OCI-LY1 (cell line): ENCODE measurements around the gene OTOP3.

Source experiments
- H2AFZ ChIP-seq: fragments of 200-600 bp; sonication (generic), shearing (Covaris generic); 2 replicates; pipeline ENCODE4 v1.6.0; 2014; ENCODE audit warnings: antibody characterized with exemption, mild to moderate bottlenecking, low read length
- H3F3A ChIP-seq: fragments of 200-600 bp; sonication (generic), shearing (Covaris generic); 2 replicates; pipeline ENCODE4 v1.6.0; 2014; ENCODE audit warnings: mild to moderate bottlenecking, antibody characterized with exemption, low read length, moderate library complexity; ENCODE audit not compliant: insufficient read depth
- H3K27ac ChIP-seq: fragments of 200-600 bp; sonication (generic); 2 replicates; pipeline ENCODE4 v1.5.1; 2014; ENCODE audit warnings: low read length, mixed run types, mild to moderate bottlenecking, low read depth; ENCODE audit not compliant: poor library complexity, severe bottlenecking
- H3K27me3 ChIP-seq: fragments of 200-600 bp; sonication (generic); 2 replicates; pipeline ENCODE4 v1.6.0; 2014; ENCODE audit warnings: antibody characterized with exemption, mild to moderate bottlenecking, low read length, moderate library complexity; ENCODE audit not compliant: insufficient read depth
- H3K36me3 ChIP-seq: fragments of 200-600 bp; sonication (generic); 2 replicates; pipeline ENCODE4 v1.6.1; 2014; ENCODE audit warnings: mild to moderate bottlenecking, antibody characterized with exemption, low read length, moderate library complexity, mixed read lengths; ENCODE audit not compliant: insufficient read depth
- H3K4me1 ChIP-seq: fragments of 200-600 bp; sonication (generic); 2 replicates; pipeline ENCODE4 v1.5.1; 2014; ENCODE audit warnings: mild to moderate bottlenecking, low read length, moderate library complexity; ENCODE audit not compliant: insufficient read depth, severe bottlenecking
- H3K4me2 ChIP-seq: fragments of 200-600 bp; sonication (generic), shearing (Covaris generic); 2 replicates; pipeline ENCODE4 v1.6.1; 2014; ENCODE audit warnings: low read length
- H3K4me3 ChIP-seq: fragments of 200-600 bp; sonication (generic); 2 replicates; pipeline ENCODE4 v1.5.1; 2014; ENCODE audit warnings: low read length, low read depth, mild to moderate bottlenecking, mixed read lengths; ENCODE audit not compliant: poor library complexity, severe bottlenecking
- H3K79me2 ChIP-seq: fragments of 200-600 bp; shearing (Covaris generic); 2 replicates; pipeline ENCODE4 v1.6.1; 2016; ENCODE audit warnings: mixed run types, low read length, mixed read lengths; ENCODE audit not compliant: insufficient read depth
- H3K9ac ChIP-seq: fragments of 200-600 bp; sonication (generic), shearing (Covaris generic); 2 replicates; pipeline ENCODE4 v1.6.1; 2014; ENCODE audit warnings: mild to moderate bottlenecking, low read length, mixed read lengths
- H3K9me2 ChIP-seq: fragments of 200-600 bp; sonication (generic), shearing (Covaris generic); 2 replicates; pipeline ENCODE4 v1.6.1; 2014; ENCODE audit warnings: low read depth, mild to moderate bottlenecking, low read length, mixed read lengths
- H3K9me3 ChIP-seq: fragments of 200-600 bp; shearing (Covaris generic); 2 replicates; pipeline ENCODE4 v1.6.1; 2014; ENCODE audit warnings: low read length, mixed read lengths
- H4K20me1 ChIP-seq: fragments of 200-600 bp; sonication (generic), shearing (Covaris generic); 2 replicates; pipeline ENCODE4 v1.6.0; 2016; ENCODE audit warnings: mild to moderate bottlenecking, low read length; ENCODE audit not compliant: insufficient read depth
- EZH2 ChIP-seq: fragments of 200-600 bp; sonication (generic), shearing (Covaris generic); IDR thresholded peaks from 2 replicates; pipeline ENCODE4 v1.8.0; 2017; ENCODE audit warnings: borderline replicate concordance, mixed run types, mild to moderate bottlenecking, antibody characterized with exemption, low read length, moderate library complexity, mixed read lengths
- TF ChIP-seq, protein P1 (sequence below): fragments of 200-600 bp; sonication (generic), shearing (Covaris generic); IDR thresholded peaks from 2 replicates; pipeline ENCODE4 v1.5.1; 2017; ENCODE audit warnings: mild to moderate bottlenecking, antibody characterized with exemption, low read length, moderate library complexity, mixed read lengths

Gene OTOP3

DNA sequence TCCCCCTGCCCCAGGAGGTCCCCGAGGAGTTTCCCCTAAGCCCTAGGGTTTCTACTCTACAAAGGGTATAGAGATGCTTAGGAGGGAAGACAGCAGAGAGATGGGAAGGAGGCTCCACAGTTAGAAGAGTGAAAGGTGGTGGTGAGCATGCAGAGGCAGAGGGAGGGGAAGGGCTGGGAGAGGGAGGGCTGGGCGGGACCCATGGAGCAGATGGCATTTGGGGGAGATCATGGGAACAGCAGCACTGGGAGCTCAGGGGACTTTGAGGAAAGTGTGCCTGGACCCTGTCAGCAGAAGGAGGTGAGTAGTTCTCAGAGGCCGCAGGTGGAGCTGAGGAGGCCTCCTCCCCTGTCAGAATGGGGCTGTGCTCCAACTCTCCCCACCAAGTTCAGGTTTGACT lies 650 bp upstream of the OTOP3 start:
- Histone ChIP-seq H3K9ac (no peak overlapping the region), H3K4me1 (no peaks in the 10 kb centered on the region), H3K9me3 (no peaks in the 10 kb centered on the region), H3K27me3 (peaks cover 3% of the 10 kb centered on the region; the same call in 1 of the 2 replicates), H3F3A (no peaks in the 10 kb centered on the region), H3K9me2 (no peaks in the 10 kb centered on the region), H3K4me2 (no peak overlapping the region), H3K36me3 (no peaks in the 10 kb centered on the region), H3K79me2 (no peaks in the 10 kb centered on the region), H4K20me1 (no peaks in the 10 kb centered on the region), H2AFZ (no peak overlapping the region), H3K4me3 (no peak overlapping the region), H3K27ac (no peak overlapping the region)
- no peak for TF ChIP-seq EZH2
- TF ChIP-seq, protein P1, sequence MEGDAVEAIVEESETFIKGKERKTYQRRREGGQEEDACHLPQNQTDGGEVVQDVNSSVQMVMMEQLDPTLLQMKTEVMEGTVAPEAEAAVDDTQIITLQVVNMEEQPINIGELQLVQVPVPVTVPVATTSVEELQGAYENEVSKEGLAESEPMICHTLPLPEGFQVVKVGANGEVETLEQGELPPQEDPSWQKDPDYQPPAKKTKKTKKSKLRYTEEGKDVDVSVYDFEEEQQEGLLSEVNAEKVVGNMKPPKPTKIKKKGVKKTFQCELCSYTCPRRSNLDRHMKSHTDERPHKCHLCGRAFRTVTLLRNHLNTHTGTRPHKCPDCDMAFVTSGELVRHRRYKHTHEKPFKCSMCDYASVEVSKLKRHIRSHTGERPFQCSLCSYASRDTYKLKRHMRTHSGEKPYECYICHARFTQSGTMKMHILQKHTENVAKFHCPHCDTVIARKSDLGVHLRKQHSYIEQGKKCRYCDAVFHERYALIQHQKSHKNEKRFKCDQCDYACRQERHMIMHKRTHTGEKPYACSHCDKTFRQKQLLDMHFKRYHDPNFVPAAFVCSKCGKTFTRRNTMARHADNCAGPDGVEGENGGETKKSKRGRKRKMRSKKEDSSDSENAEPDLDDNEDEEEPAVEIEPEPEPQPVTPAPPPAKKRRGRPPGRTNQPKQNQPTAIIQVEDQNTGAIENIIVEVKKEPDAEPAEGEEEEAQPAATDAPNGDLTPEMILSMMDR: no peak

DNA sequence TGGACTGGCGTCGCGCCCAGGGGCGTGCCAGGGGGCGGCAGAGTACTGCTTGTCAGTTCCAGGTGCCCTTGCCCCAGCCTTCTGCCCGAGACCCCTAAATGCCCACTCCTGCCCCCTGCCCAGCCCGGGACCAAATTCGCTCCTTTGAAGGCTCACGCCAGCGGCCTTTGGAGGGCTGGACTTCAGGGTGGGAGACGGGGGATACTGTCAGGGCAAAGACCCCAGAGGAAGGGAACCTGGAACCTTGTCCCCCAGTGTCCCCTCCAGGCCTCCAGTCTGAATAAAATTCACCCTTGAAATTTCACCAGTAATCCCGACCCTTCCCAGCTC lies 737 bp downstream of the OTOP3 start:
- Histone ChIP-seq H3F3A (no peaks in the 10 kb centered on the region), H3K9me2 (no peaks in the 10 kb centered on the region), H3K27me3 (peaks cover 5% of the 10 kb centered on the region; the same call in 1 of the 2 replicates), H3K27ac (no peak overlapping the region), H2AFZ (no peak overlapping the region), H4K20me1 (no peaks in the 10 kb centered on the region), H3K4me3 (no peak overlapping the region), H3K9me3 (no peaks in the 10 kb centered on the region), H3K4me1 (no peaks in the 10 kb centered on the region), H3K9ac (no peak overlapping the region), H3K4me2 (no peak overlapping the region), H3K79me2 (no peaks in the 10 kb centered on the region), H3K36me3 (no peaks in the 10 kb centered on the region)
- TF ChIP-seq EZH2: no peak
- TF ChIP-seq, protein P1: no peak

DNA sequence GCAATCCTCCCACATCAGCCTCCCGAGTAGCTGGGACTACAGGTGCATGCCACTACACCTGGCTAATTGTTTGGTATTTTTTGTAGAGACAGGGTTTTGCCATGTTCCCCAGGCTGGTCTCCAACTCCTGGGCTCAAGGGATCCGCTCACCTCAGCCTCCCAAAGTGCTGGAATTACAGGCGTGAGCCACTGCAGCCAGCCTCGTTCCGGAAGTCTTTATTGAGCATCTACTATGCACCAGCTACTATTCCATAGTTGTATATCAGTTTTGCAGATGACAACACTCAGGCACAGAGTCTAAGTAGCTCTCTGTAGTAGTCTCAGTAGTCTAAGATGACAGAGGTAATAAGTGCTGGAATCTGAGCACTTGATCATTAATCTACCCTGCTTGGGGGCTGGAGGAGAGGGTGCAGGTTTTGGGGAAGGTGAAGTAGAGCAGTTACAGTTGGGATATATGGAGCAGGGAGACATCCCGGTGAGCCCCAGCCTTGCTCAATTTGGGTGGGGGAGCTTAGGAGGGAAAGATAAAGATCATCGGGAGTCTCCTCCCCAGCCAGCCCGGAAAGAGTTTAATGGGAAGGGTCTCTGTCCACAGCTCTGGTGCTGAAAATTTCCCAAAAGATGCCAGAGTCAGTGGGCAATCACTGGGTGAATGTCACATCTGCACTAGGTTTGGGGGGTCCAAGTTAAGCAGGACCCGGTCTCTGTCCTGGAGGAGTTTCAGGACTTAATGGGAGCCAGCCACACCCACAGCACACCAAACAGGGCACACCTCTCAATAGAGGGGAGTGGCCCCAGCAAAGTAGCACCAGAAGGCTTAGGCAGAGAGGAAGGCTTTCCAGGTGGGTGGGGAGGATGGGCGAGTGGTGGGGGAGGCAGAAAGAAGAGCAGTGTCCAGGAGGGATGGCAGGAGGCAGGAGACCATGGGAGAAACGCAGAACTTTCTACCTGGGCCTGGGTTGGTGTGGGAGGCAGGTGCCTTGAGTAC lies 1.7 kb downstream of the OTOP3 start:
- Histone ChIP-seq H3F3A (no peaks in the 10 kb centered on the region), H4K20me1 (no peaks in the 10 kb centered on the region), H3K9ac (no peak overlapping the region), H3K4me1 (no peaks in the 10 kb centered on the region), H3K4me2 (no peak overlapping the region), H3K4me3 (no peak overlapping the region), H3K9me2 (no peaks in the 10 kb centered on the region), H3K27me3 (peaks cover 5% of the 10 kb centered on the region; the same call in 1 of the 2 replicates), H3K79me2 (no peaks in the 10 kb centered on the region), H3K9me3 (no peaks in the 10 kb centered on the region), H3K27ac (no peak overlapping the region), H3K36me3 (no peaks in the 10 kb centered on the region), H2AFZ (no peak overlapping the region)
- TF ChIP-seq, protein P1: no peak
- no peak for TF ChIP-seq EZH2
